Endothelial cell of umbilical vein (primary cell): ENCODE data around the gene PDCD1. TPM values are rescaled to one million over a fixed set of nuclear protein-coding genes. Genes with fewer than 3 reads are reported as not detected.

Experiments used
- BruUV-seq: library from RNA; stranded (reverse); fragments of 400-500 nt; replicated peaks from 2 replicates; lab custom pipeline; 2021; lab: Mats Ljungman, UMichigan
- CTCF ChIA-PET: fragments of 300-600, 350-600 bp; sonication (Branson Sonifier 250); formaldehyde crosslinking; loops from one replicate; lab custom pipeline; 2021; ENCODE audit warnings: antibody characterized with exemption, inconsistent platforms; lab: Charles Lee
- POLR2A ChIA-PET: fragments of 300-600, 350-600 bp; sonication (Branson Sonifier 250); formaldehyde crosslinking; loops from one replicate; lab custom pipeline; 2021; ENCODE audit warnings: antibody characterized with exemption, inconsistent platforms; lab: Charles Lee
- DNase-seq: peaks from one replicate; pipeline ENCODE4 v3.0.0-alpha.2; 2011; ENCODE audit warnings: low read depth, low spot score
- FAIRE-seq: peaks from 2 replicates; lab custom pipeline; 2011; peaks lifted over from hg19 to GRCh38; lab: Jason Lieb, UNC
- H2AFZ ChIP-seq: 2 replicates; pipeline ENCODE4 v1.6.0; 2012; ENCODE audit warnings: low read depth, low read length, control low read depth, inconsistent platforms
- H3K27ac ChIP-seq: 2 replicates; pipeline ENCODE4 v1.5.1; 2011; ENCODE audit warnings: low read depth, mild to moderate bottlenecking, control low read depth, low read length, moderate library complexity; ENCODE audit not compliant: insufficient read depth
- H3K27me3 ChIP-seq, 2 experiments: 2 replicates each; pipeline versions ENCODE4 v1.6.0 to v1.6.1; 2011; ENCODE audit warnings: low read length in 2 of 2, mixed read lengths in 1 of 2; ENCODE audit not compliant: control insufficient read depth in 2 of 2, insufficient read depth in 2 of 2
- H3K36me3 ChIP-seq, 2 experiments: 2 replicates in 1 of 2; 3 replicates in 1 of 2; pipeline ENCODE4 v1.5.1; 2011; ENCODE audit warnings: low read length in 2 of 2, mild to moderate bottlenecking in 1 of 2, moderate library complexity in 1 of 2; ENCODE audit not compliant: control insufficient read depth in 2 of 2, insufficient read depth in 2 of 2; ENCODE audit errors: extremely low read depth in 1 of 2
- H3K4me1 ChIP-seq: 3 replicates; pipeline ENCODE4 v1.5.1; 2011; ENCODE audit warnings: mild to moderate bottlenecking, low read length; ENCODE audit not compliant: control insufficient read depth, insufficient read depth; ENCODE audit errors: extremely low read depth
- H3K4me2 ChIP-seq: 2 replicates; pipeline ENCODE4 v1.6.1; 2011; ENCODE audit warnings: low read length, control low read depth, mixed read lengths; ENCODE audit not compliant: insufficient read depth
- H3K4me3 ChIP-seq, 3 experiments: fragments of 200-600 bp in 1 of 3; sonication (generic), shearing (Covaris generic) in 1 of 3; replicated peaks in 1 of 3; 2 replicates each; pipeline ENCODE4 v1.5.1; 2011 to 2016; ENCODE audit warnings: control low read depth in 3 of 3, low read length in 3 of 3, mild to moderate bottlenecking in 2 of 3, inconsistent platforms in 1 of 3, low read depth in 1 of 3, moderate library complexity in 1 of 3; ENCODE audit not compliant: insufficient read depth in 1 of 3
- H3K79me2 ChIP-seq: 2 replicates; pipeline ENCODE4 v1.6.0; 2012; ENCODE audit warnings: low read length, inconsistent platforms; ENCODE audit not compliant: control insufficient read depth, insufficient read depth
- H3K9ac ChIP-seq: replicated peaks from 2 replicates; pipeline ENCODE3; 2011; ENCODE audit warnings: low read length, control low read depth; ENCODE audit not compliant: insufficient read depth; ENCODE audit errors: extremely low read depth
- H3K9me1 ChIP-seq: replicated peaks from 3 replicates; pipeline ENCODE4 v1.6.0; 2011; ENCODE audit warnings: mild to moderate bottlenecking, low read length; ENCODE audit not compliant: control insufficient read depth, insufficient read depth; ENCODE audit errors: extremely low read depth
- H3K9me3 ChIP-seq: replicated peaks from 2 replicates; pipeline ENCODE4 v1.5.1; 2012; ENCODE audit warnings: low read length, inconsistent platforms; ENCODE audit not compliant: control insufficient read depth, insufficient read depth
- H4K20me1 ChIP-seq: replicated peaks from 2 replicates; pipeline ENCODE3; 2011; ENCODE audit warnings: mild to moderate bottlenecking, low read length; ENCODE audit not compliant: control insufficient read depth, insufficient read depth; ENCODE audit errors: extremely low read depth
- CTCF ChIP-seq, 2 donors: IDR thresholded peaks; 1 replicate in 1 of 2; 2 replicates in 1 of 2; pipeline ENCODE4 v1.5.1; 2011; ENCODE audit warnings: low read length in 2 of 2, mild to moderate bottlenecking in 2 of 2, moderate library complexity in 2 of 2, control low read depth in 1 of 2, inconsistent platforms in 1 of 2, low read depth in 1 of 2; ENCODE audit not compliant: insufficient read depth in 1 of 2; ENCODE audit errors: extremely low read depth in 1 of 2
- EZH2 ChIP-seq: IDR thresholded peaks from 2 replicates; pipeline ENCODE4 v1.6.1; 2012; ENCODE audit warnings: borderline replicate concordance, low read depth, mild to moderate bottlenecking, moderate library complexity, low read length, inconsistent platforms; ENCODE audit not compliant: severe bottlenecking
- FOS ChIP-seq: IDR thresholded peaks from 2 replicates; pipeline ENCODE4 v1.6.1; 2011; ENCODE audit warnings: mild to moderate bottlenecking, low read length, moderate library complexity, borderline replicate concordance; ENCODE audit not compliant: insufficient read depth
- GATA2 ChIP-seq: IDR thresholded peaks from 2 replicates; pipeline ENCODE4 v1.7.0; 2011; ENCODE audit warnings: low read depth, mild to moderate bottlenecking, moderate library complexity, mixed read lengths, low read length; ENCODE audit not compliant: insufficient read length, insufficient read depth
- JUN ChIP-seq: IDR thresholded peaks from 2 replicates; pipeline ENCODE4 v1.6.1; 2011; ENCODE audit warnings: borderline replicate concordance, low read depth; ENCODE audit not compliant: insufficient read length, insufficient read depth
- MAX ChIP-seq: IDR thresholded peaks from 2 replicates; pipeline ENCODE4 v1.6.1; 2011; ENCODE audit not compliant: insufficient read depth, insufficient read length
- MYC ChIP-seq: IDR thresholded peaks from one replicate; pipeline ENCODE4 v1.6.1; 2011; ENCODE audit warnings: mild to moderate bottlenecking, low read depth, low read length
- POLR2A ChIP-seq: IDR thresholded peaks from 2 replicates; pipeline ENCODE4 v1.6.1; 2012; ENCODE audit warnings: low read depth, mild to moderate bottlenecking, control low read depth, low read length
- POLR2AphosphoS5 ChIP-seq: IDR thresholded peaks from 2 replicates; pipeline ENCODE4 v1.6.1; 2012; ENCODE audit warnings: low read depth, mild to moderate bottlenecking, control low read depth, low read length, moderate library complexity; ENCODE audit not compliant: insufficient read depth
- dilution Hi-C: fragments of 300-500 bp; cut with MboI; formaldehyde crosslinking; loops from one replicate; pipeline ENCODE4 v1.15.0; 2019; ENCODE audit warnings: low sequenced_read_pairs; ENCODE audit not compliant: extremely low pct_ligation_motif_present
- intact Hi-C: fragments of 100-400 bp; cut with micrococcal nuclease; formaldehyde crosslinking; loops from one replicate; pipeline ENCODE4 v1.10.0; 2022
- polyA plus RNA-seq, 4 experiments: library from polyadenylated mRNA; depleted of rRNA in 3 of 4; stranded (reverse) in 3 of 4; unstranded in 1 of 4; fragments of >200 nt; gene quantifications; 2 replicates each; pipeline versions ENCODE4 v1.2.1 to v1.2.3, GENCODE V29; 2011 to 2012; ENCODE audit warnings: missing spikeins in 1 of 4
- total RNA-seq: library from RNA; stranded (reverse); gene quantifications from 2 replicates; pipeline ENCODE4 v1.2.3, GENCODE V29; 2021

The PDCD1 gene
- total and polyA plus RNA-seq, 2 donors (not counting 3 experiments of a cell fraction or from before 2014, with no cell fraction given): not detected

GRCh38 chr2:241810307-241811200 lies 48.1 kb downstream of the PDCD1 start:
- no TSS peak for BruUV-seq
- Histone ChIP-seq H2AFZ (no peak overlapping the region), H3K27ac (no peak overlapping the region), H3K36me3 (no peaks in the 10 kb centered on the region), H3K4me2 (no peak overlapping the region), H3K4me3 (no peak overlapping the region), H3K79me2 (no peaks in the 10 kb centered on the region), H3K9me3 (no peaks in the 10 kb centered on the region), H3K4me1 (no peaks in the 10 kb centered on the region), H3K27me3 (no peaks in the 10 kb centered on the region), H4K20me1 (no peaks in the 10 kb centered on the region), H3K9me1 (no peaks in the 10 kb centered on the region), H3K9ac (no peak overlapping the region)
- no peak for DNase-seq
- intact Hi-C loops (no loop called here), dilution Hi-C loops (no loop called here)
- ChIA-PET CTCF (no interaction called here), POLR2A (no interaction called here)
- TF ChIP-seq GATA2 (no peak), FOS (no peak), MAX (no peak), MYC (no peak), POLR2AphosphoS5 (no peak), POLR2A (no peak), EZH2 (no peak), CTCF (IDR thresholded peaks at IDR 0.05; ENCODE audit: extremely low read depth in 1 of 2, insufficient read depth in 1 of 2, low read depth in 1 of 2, low read length in 2 of 2) (no peak), JUN (no peak)
- no peak for FAIRE-seq
